HG02970 (cell line): ENCODE data around the gene RBFA.
A peak's percentile ranks its signal among the peaks of the same experiment; 100 is the strongest.
"Not testable (repeated sequence)": the region's sequence is repeated elsewhere in the genome, so short reads cannot be mapped to it uniquely, and the experiment has no call there.

ENCODE experiments used
- ATAC-seq: cut with Tn5 transposase; IDR thresholded peaks from one replicate; pipeline ENCODE4 v1.9.1; 2021; ENCODE audit warnings: mild to moderate bottlenecking, moderate library complexity, moderate number of reproducible peaks; ENCODE audit not compliant: unreplicated experiment, low FRiP score

The RBFA gene

GRCh38 chr18:80027719-80028118 lies 6.5 kb upstream of the RBFA start:
- not testable (repeated sequence) for ATAC-seq

DNA sequence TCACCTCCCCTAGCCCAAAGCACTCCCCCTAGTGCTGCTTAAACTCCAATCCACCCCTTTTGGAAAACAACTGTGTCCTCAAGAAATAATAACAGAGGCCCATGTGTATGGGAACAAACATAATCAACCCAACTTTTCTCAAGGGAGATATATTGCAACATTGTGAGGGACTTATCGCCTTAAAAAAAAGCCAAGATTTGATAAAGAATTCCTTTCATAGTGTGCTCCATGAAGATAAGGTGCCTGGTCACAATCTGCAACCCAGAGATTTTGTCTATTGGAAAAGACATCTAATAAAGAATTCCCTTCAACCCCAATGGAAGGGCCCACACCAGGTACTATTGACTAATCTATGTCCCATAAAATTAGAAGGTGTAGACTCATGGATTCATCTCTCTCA lies 4.5 kb upstream of the RBFA start:
- no peak for ATAC-seq

DNA sequence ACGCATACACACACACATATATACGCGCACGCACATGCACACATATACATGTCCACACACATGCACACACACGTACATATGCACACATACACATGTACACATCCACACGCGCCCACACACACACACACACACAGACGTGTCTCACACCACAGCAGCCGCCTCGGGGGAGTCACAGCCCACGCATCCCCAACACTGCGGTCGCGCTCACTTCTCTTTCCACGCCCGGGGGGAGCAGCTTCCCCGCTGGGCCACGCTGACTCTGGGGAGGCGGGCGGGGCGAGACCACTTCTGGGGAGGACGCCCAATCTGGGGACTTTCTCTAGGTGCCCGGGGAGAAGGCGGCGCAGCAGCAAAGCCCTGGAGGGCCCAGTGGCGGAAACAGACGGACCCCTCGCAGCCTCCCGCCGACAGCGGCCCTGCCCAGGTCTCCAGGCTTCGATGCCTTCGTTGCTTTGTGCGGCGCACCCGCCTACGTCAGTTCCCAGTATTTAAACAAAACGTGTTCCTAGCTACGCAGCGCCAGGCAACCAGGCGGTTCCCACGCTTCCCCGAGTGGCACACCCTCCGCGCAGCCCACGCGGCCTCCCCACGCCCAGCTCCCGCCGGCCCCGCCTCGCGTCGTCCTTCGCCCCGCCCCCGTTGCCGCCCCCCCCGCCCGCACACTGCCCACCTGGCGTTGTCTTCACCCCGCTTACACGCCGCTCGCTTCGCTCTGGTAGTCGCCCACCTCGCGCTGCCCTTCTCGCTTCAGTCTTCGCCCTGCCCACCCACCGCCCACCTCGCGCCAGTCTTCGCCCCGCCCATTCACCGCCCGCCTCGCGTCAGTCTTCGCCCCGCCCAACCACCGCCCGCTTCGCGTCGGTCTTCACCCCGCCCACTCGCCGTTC lies 810 bp upstream of the RBFA start:
- ATAC-seq = peak; percentile 61

DNA sequence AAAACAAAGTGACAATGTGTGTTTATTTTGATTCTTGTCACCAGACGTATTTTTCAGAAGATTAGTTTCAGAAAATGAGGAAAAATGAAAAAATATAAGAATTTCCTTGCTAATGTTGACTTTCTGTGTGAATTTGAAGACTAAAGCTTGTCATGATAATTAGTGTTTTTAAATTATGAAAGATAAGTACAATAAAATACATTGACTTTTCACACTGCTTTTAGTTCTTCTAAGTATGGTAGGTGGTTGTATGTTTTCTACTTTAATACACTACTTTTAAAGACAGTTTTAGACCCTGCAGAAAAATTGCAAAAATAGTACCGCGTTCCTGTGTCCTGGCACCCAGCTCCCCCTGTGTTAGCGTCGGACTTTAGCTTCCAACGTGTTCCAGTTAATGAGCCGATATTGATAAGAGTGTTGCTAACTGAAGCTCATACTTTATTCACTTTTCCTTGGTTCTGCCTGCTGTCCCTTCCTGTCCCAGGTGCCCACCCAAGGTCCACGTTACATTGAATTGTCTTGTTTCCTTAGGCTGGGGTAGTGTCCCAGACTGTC lies 695 bp downstream of the RBFA start:
- ATAC-seq = no peak

- ATAC-seq = no peak
Observed at GRCh38 chr18:80035997-80036396, 1.8 kb downstream of the RBFA start.

DNA sequence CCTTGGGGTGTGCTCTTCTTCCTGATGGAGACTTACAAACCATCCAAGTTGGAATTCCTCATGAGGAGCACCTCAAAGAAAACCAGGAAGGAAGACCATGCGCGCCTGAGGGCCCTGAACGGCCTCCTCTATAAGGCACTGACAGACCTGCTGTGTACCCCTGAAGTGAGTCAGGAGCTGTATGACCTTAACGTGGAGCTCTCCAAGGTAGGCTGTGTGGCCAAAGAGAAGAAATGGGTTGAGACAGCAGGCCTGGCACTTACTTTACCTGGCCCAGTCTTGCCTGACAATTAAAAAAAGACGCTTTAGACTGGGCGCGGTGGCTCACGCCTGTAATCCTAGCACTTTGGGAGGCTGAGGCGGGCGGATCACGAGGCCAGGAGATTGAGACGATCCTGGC lies 3.1 kb downstream of the RBFA start:
- ATAC-seq = no peak

DNA sequence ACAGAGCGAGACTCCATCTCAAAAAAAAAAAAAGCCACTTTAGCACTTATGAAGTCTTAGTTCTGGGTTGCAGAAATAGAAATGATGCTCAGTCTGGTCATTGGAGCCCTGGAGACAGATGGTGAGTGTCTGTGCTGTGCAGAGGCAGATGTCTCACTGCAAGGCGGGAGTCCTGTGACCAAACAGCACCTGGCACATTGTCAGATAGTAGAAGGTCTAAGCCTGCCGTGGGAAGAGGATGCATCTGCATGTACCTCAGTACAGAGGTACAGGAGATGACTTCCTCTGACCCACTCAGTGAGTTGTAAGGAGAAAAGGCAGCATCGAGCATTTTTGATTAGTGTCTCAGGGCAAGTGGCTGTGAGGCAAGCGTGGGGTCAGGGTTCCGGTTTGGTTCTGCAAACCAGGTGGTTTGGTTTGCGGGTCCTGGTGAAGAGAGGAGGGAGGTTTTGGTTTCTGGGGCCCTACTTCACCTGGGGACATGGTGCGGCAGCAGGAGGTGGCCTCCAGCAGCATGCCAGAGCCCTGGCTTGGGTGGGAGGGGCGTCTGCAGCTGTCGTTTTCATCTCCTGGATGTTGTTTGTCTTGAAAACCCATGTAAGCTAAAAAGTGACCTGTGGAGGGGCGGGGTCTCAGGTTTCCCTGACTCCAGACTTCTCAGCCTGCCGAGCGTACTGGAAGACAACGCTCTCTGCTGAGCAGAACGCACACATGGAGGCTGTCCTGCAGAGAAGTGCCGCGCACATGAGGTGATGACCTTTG lies 3.8 kb downstream of the RBFA start:
- no peak for ATAC-seq

GRCh38 chr18:80040515-80040914 lies 6.3 kb downstream of the RBFA start:
- no peak for ATAC-seq

GRCh38 chr18:80041424-80041823 lies 7.2 kb downstream of the RBFA start:
- ATAC-seq = no peak

DNA sequence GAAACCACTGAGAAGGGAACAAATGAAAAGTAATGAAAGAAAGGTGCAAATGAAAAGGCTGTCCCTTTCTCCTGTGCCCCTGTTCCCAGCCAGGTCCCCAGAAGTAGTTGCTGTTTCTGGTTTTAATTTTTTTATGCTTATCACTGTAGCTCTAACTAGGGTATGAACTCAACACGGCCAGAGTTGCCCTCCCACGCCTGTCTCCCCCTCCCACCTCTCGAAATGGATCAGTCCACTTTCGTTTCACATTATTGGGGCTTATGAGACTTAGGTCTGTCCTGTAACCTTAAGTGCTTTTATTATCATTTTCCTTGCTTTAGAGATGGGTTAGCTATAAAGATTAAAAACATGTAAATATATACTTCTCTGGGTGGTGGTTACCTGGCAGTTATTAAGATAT lies 8.6 kb downstream of the RBFA start:
- ATAC-seq = no peak

DNA sequence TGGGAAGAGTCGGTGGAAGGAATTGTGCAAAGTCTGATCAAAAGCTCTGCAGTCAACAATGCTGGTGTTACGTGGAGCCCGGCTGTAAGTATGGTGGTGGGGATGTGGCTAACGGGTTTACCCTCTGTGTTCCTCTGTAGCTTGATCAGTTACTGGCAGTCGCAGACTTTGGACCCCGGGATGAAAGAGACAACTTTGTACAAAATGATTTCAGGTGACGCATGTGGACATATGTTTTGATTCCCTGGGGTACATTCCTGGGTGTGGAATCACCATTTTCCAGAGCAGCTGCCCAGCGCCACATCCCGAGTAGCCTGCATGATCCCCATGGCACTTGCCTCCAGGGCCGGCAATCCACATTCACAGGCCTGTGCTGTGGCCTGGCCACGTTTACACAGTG lies 9.8 kb downstream of the RBFA start:
- no peak for ATAC-seq

DNA sequence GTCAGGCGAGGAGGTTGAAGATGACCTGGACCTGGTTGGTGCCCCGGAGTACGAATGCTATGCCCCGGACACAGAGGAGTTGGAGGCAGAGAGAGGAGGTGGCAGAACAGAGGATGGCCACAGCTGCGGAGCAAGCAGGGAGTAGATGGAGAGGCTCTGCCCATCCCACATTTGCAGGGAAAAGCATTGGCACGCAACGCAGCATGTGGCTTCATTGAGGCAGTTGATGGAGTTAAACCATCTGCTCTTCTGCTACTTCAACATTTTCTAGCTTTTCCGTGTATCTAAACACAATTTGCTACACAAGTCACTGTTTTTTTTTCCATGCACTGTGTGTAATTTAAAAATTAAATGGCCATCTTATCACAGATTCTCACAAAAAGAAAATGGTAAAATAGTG lies 11.8 kb downstream of the RBFA start:
- no peak for ATAC-seq

GRCh38 chr18:80046431-80046830 lies 12.2 kb downstream of the RBFA start:
- ATAC-seq = no peak

- ATAC-seq = no peak
Observed at GRCh38 chr18:80046961-80047541, 12.8 kb downstream of the RBFA start.

GRCh38 chr18:80050797-80051196 lies 16.6 kb downstream of the RBFA start:
- ATAC-seq = no peak

GRCh38 chr18:80056095-80056494 lies 21.9 kb downstream of the RBFA start:
- ATAC-seq = no peak

GRCh38 chr18:80059945-80060344 lies 25.7 kb downstream of the RBFA start:
- no peak for ATAC-seq

DNA sequence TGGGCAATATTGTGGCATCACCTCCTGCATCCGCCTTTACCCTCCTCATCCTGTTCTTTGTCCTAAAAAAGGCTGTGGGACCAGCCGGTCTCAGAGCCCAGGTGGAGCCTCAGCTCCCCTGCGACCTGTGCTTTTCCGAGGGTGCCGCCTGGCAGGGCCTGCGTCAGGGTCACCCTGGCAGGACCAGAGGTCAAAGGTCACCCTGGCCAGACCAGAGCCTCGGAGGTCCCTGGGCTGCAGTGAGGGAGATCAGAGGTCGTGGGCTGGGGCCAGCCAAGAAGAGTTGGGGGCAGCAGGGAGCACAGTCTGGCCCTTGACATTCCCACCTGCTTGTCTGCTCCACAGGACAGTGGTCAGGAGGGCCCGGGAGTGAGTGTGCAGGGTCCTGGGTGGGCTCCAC lies 31.5 kb downstream of the RBFA start:
- no peak for ATAC-seq

DNA sequence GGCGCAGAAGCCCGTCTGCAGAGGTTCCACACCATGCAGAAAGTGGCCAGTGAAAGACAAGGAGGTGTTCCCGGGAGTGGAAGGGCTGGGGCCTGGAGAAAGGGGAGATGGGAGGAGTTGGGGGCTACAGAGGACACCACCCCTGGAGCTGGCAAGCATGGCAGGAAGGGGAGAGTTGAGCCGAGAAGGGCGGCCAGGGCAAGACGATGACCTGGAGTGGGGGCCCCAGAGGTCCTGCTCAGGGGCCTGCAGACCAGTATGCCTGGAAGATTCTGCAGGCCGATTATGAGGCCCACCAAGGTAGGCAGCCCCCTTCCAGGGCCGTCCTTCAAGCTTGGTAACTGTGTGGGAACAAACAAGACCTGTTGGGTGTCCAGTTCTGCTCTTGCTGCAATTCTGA lies 33.1 kb downstream of the RBFA start:
- no peak for ATAC-seq

DNA sequence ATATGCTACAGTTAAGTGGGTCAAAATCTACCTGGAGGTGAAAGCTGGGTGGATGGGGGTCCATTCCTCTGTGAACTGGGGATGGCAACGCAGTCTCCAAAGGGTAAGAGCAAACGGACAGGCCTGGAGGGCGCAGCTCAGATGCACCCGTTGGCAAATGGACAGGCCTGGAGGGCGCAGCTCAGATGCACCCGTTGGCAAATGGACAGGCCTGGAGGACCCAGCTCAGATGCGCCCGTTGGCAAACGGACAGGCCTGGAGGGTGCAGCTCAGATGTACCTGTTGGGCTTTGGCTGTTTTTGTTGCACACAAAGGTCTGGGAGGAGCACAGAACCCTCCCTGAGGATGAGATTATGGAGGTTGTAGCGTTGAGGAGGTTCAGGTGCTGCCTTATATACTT lies 33.7 kb downstream of the RBFA start:
- no peak for ATAC-seq
